GM12875 (cell line): ENCODE results near the gene RHOBTB3.

Experiments
- H3K4me3 ChIP-seq: one replicate; pipeline ENCODE4 v1.5.1; 2011; ENCODE audit warnings: low read depth, low read length, control low read depth
- CTCF ChIP-seq: IDR thresholded peaks from 2 replicates; pipeline ENCODE4 v1.5.1; 2011; ENCODE audit warnings: low read depth, mild to moderate bottlenecking, control low read depth, inconsistent platforms, low read length, moderate library complexity, borderline replicate concordance; ENCODE audit not compliant: insufficient read depth

The RHOBTB3 gene

GRCh38 chr5:95730730-95731570, at the start of gene RHOBTB3:
TSS of gene RHOBTB3 (plus strand) at chr5:95731336. CDS start at chr5:95731683, 347 bp downstream.
- TF ChIP-seq CTCF, result 0 out of 2 replicates have a peak, but pooled peaks have one; percentile 7
- peak within 1 kb of the TSS; percentile 91 for H3K4me3 ChIP-seq

GRCh38 chr5:95682891-95683290, 48.2 kb upstream of the RHOBTB3 start, which contains the start of gene SPATA9:
TSS of gene SPATA9 (minus strand) at chr5:95682991. CDS start at chr5:95682854, 137 bp downstream.
- no peak within 1 kb of the TSS for H3K4me3 ChIP-seq

GRCh38 chr5:95684361-95684760, 46.8 kb upstream of the RHOBTB3 start:
- no peak overlapping the region for H3K4me3 ChIP-seq
- TF ChIP-seq CTCF, result no peak

More at GRCh38 chr5:95682891-95683290, 48.2 kb upstream of the RHOBTB3 start, which contains the start of gene SPATA9:
- no peak for TF ChIP-seq CTCF

- no peak for TF ChIP-seq CTCF
- no peak overlapping the region for H3K4me3 ChIP-seq
These were observed 44.5 kb upstream of the RHOBTB3 start for GRCh38 chr5:95686651-95687050.

GRCh38 chr5:95689680-95690079, 41.5 kb upstream of the RHOBTB3 start:
- no peak for TF ChIP-seq CTCF
- no peak overlapping the region for H3K4me3 ChIP-seq

GRCh38 chr5:95690333-95690732, 40.8 kb upstream of the RHOBTB3 start:
- H3K4me3 ChIP-seq, result no peak overlapping the region
- no peak for TF ChIP-seq CTCF
